Measurements from ENCODE around the gene DDX20. TPM values are rescaled to one million over a fixed set of nuclear protein-coding genes. Genes with fewer than 3 reads are reported as not detected.

The DDX20 gene
- total RNA-seq, 1 donor from 2014 or later, result 13.7 TPM

Other genes with a start within 250 kb of the DDX20 start
- gene RAP1A, start 136.1 kb upstream of the DDX20 start, total RNA-seq, result 9.6 and 13.5 TPM in 2 replicates
- gene INKA2, start 16.5 kb upstream of the DDX20 start, total RNA-seq, result 5.9 and 12.5 TPM in 2 replicates
- gene KCND3, start 233.8 kb downstream of the DDX20 start, total RNA-seq, result 0.20 and 0.44 TPM in 2 replicates

Measured in lung microvascular endothelial cell (primary cell).